ENCODE measurements around the gene EOLA2.
"Not testable (repeated sequence)": the region's sequence is repeated elsewhere in the genome, so short reads cannot be mapped to it uniquely, and the experiment has no call there.

EOLA2 gene

GRCh38 chrX:149940674-149941024 lies 2.4 kb upstream of the EOLA2 start:
- H3K9me3 Mint-ChIP-seq, DNase-seq, H3K4me1 Mint-ChIP-seq, H3K27me3 Mint-ChIP-seq, H3K36me3 Mint-ChIP-seq: not testable (repeated sequence)
- CTCF ChIA-PET: interaction anchor here (1.2 to 1.4 kb wide), 2 partner anchors 775 to 777 kb away, joined by 3 to 4 read pairs; no protein-coding TSS in a partner anchor
- H3K27ac Mint-ChIP-seq: peak overlapping the region; percentile 99
- peak overlapping the region; percentile 86 for H3K4me3 Mint-ChIP-seq

- Mint-ChIP-seq H3K27ac (peak overlapping the region; percentile 99), H3K4me1 (peaks cover 7% of the 10 kb centered on the region), H3K4me3 (peak overlapping the region; percentile 86), H3K36me3 (peaks cover 4% of the 10 kb centered on the region), H3K27me3 (no peaks in the 10 kb centered on the region), H3K9me3 (no peaks in the 10 kb centered on the region)
- CTCF ChIA-PET: interaction anchor here (1.2 to 1.4 kb wide), 2 partner anchors 775 to 778 kb away, joined by 3 to 4 read pairs; no protein-coding TSS in a partner anchor
- DNase-seq: peak; percentile 96
These were observed 1.8 kb upstream of the EOLA2 start for GRCh38 chrX:149939905-149940673.

- H3K4me1 Mint-ChIP-seq: peaks cover 7% of the 10 kb centered on the region
- H3K27me3 Mint-ChIP-seq: no peaks in the 10 kb centered on the region
- H3K27ac Mint-ChIP-seq: peak overlapping the region; percentile 99
- peaks cover 4% of the 10 kb centered on the region for H3K36me3 Mint-ChIP-seq
- no peak for DNase-seq
- CTCF ChIA-PET: interaction anchor here (1.4 kb wide), 1 partner anchor 776 kb away, joined by 3 read pairs; no protein-coding TSS in a partner anchor
- no peaks in the 10 kb centered on the region for H3K9me3 Mint-ChIP-seq
- peak overlapping the region; percentile 86 for H3K4me3 Mint-ChIP-seq
These were observed 1.3 kb upstream of the EOLA2 start for GRCh38 chrX:149939655-149939904.

- Mint-ChIP-seq H3K4me1 (peaks cover 7% of the 10 kb centered on the region), H3K4me3 (peak overlapping the region; percentile 86)
- peak; percentile 94 for DNase-seq
These were observed 777 bp upstream of the EOLA2 start for GRCh38 chrX:149938881-149939654.

GRCh38 chrX:149937871-149938426 lies 342 bp downstream of the EOLA2 start:
- peak overlapping the region; percentile 99 for H3K27ac Mint-ChIP-seq
- peaks cover 7% of the 10 kb centered on the region for H3K4me1 Mint-ChIP-seq
- H3K9me3 Mint-ChIP-seq: no peaks in the 10 kb centered on the region
- H3K27me3 Mint-ChIP-seq: no peaks in the 10 kb centered on the region
- peak; percentile 36 for DNase-seq
- peaks cover 7% of the 10 kb centered on the region for H3K36me3 Mint-ChIP-seq
- CTCF ChIA-PET: interaction anchor here (1.0 kb wide), 1 partner anchor 416 kb away, joined by 4 read pairs; no protein-coding TSS in a partner anchor
- peak overlapping the region; percentile 83 for H3K4me3 Mint-ChIP-seq

More at GRCh38 chrX:149938881-149939654, 777 bp upstream of the EOLA2 start:
- Mint-ChIP-seq H3K27ac (peak overlapping the region; percentile 99), H3K36me3 (peaks cover 4% of the 10 kb centered on the region), H3K9me3 (no peaks in the 10 kb centered on the region), H3K27me3 (no peaks in the 10 kb centered on the region)
- CTCF ChIA-PET: interaction anchor here (1.0 kb wide), 1 partner anchor 417 kb away, joined by 4 read pairs; no protein-coding TSS in a partner anchor

- CTCF ChIA-PET, H3K36me3 Mint-ChIP-seq, H3K4me1 Mint-ChIP-seq, H3K9me3 Mint-ChIP-seq, H3K27me3 Mint-ChIP-seq, DNase-seq: not testable (repeated sequence)
- Mint-ChIP-seq H3K4me3 (peak overlapping the region; percentile 83), H3K27ac (peak overlapping the region; percentile 99)
These were observed 963 bp downstream of the EOLA2 start for GRCh38 chrX:149937328-149937727.

GRCh38 chrX:149933547-149933946 lies 4.7 kb downstream of the EOLA2 start:
- H3K27ac Mint-ChIP-seq, H3K4me1 Mint-ChIP-seq, H3K36me3 Mint-ChIP-seq, H3K4me3 Mint-ChIP-seq, H3K27me3 Mint-ChIP-seq, H3K9me3 Mint-ChIP-seq, DNase-seq, CTCF ChIA-PET: not testable (repeated sequence)

- H3K27me3 Mint-ChIP-seq, H3K27ac Mint-ChIP-seq, H3K9me3 Mint-ChIP-seq, H3K4me3 Mint-ChIP-seq, CTCF ChIA-PET, H3K36me3 Mint-ChIP-seq, DNase-seq, H3K4me1 Mint-ChIP-seq: not testable (repeated sequence)
These were observed 5.3 kb downstream of the EOLA2 start for GRCh38 chrX:149932970-149933369.

GRCh38 chrX:149932150-149932549 lies 6.1 kb downstream of the EOLA2 start:
- DNase-seq, H3K27ac Mint-ChIP-seq, H3K9me3 Mint-ChIP-seq, H3K4me1 Mint-ChIP-seq, H3K36me3 Mint-ChIP-seq, H3K27me3 Mint-ChIP-seq, H3K4me3 Mint-ChIP-seq, CTCF ChIA-PET: not testable (repeated sequence)

- H3K4me1 Mint-ChIP-seq, H3K9me3 Mint-ChIP-seq, H3K4me3 Mint-ChIP-seq, H3K27ac Mint-ChIP-seq, DNase-seq, CTCF ChIA-PET, H3K27me3 Mint-ChIP-seq, H3K36me3 Mint-ChIP-seq: not testable (repeated sequence)
These were observed 6.9 kb downstream of the EOLA2 start for GRCh38 chrX:149931355-149931754.

GRCh38 chrX:149929400-149929799 lies 8.9 kb downstream of the EOLA2 start, which contains the start of gene HSFX4:
TSS of gene HSFX4 (plus strand) at chrX:149929573. CDS start at chrX:149929645, 72 bp downstream.
- H3K27ac Mint-ChIP-seq, H3K9me3 Mint-ChIP-seq, H3K27me3 Mint-ChIP-seq, H3K4me1 Mint-ChIP-seq, H3K4me3 Mint-ChIP-seq, CTCF ChIA-PET, DNase-seq, H3K36me3 Mint-ChIP-seq: not testable (repeated sequence)

- H3K9me3 Mint-ChIP-seq, H3K4me1 Mint-ChIP-seq, H3K27ac Mint-ChIP-seq, DNase-seq, H3K4me3 Mint-ChIP-seq, H3K27me3 Mint-ChIP-seq, CTCF ChIA-PET, H3K36me3 Mint-ChIP-seq: not testable (repeated sequence)
These were observed 9.7 kb downstream of the EOLA2 start for GRCh38 chrX:149928635-149929034.

GRCh38 chrX:149927964-149928258 lies 10.4 kb downstream of the EOLA2 start:
- not testable (repeated sequence) for H3K27me3 Mint-ChIP-seq

GRCh38 chrX:149927245-149927963 lies 10.9 kb downstream of the EOLA2 start:
- H3K36me3 Mint-ChIP-seq, H3K4me3 Mint-ChIP-seq, H3K27ac Mint-ChIP-seq, H3K9me3 Mint-ChIP-seq, DNase-seq, CTCF ChIA-PET, H3K4me1 Mint-ChIP-seq, H3K27me3 Mint-ChIP-seq: not testable (repeated sequence)

More at GRCh38 chrX:149927964-149928258, 10.4 kb downstream of the EOLA2 start:
- H3K27ac Mint-ChIP-seq, CTCF ChIA-PET, DNase-seq, H3K9me3 Mint-ChIP-seq, H3K4me1 Mint-ChIP-seq, H3K36me3 Mint-ChIP-seq, H3K4me3 Mint-ChIP-seq: not testable (repeated sequence)

All from activated naive CD4-positive, alpha-beta T cell treated with anti-CD3 and anti-CD28 coated beads, Interleukin-2, amount 10 ng/mL, durations not matched to agents 7 days and 5 days (primary cell).